GM18873 (cell line): ENCODE measurements around the gene CABLES1.

ENCODE experiments used
- ATAC-seq: cut with Tn5 transposase; IDR thresholded peaks from one replicate; pipeline ENCODE4 v1.9.1; 2021; ENCODE audit warnings: mild to moderate bottlenecking, moderate library complexity, moderate number of reproducible peaks; ENCODE audit not compliant: unreplicated experiment, low FRiP score

CABLES1 gene

DNA sequence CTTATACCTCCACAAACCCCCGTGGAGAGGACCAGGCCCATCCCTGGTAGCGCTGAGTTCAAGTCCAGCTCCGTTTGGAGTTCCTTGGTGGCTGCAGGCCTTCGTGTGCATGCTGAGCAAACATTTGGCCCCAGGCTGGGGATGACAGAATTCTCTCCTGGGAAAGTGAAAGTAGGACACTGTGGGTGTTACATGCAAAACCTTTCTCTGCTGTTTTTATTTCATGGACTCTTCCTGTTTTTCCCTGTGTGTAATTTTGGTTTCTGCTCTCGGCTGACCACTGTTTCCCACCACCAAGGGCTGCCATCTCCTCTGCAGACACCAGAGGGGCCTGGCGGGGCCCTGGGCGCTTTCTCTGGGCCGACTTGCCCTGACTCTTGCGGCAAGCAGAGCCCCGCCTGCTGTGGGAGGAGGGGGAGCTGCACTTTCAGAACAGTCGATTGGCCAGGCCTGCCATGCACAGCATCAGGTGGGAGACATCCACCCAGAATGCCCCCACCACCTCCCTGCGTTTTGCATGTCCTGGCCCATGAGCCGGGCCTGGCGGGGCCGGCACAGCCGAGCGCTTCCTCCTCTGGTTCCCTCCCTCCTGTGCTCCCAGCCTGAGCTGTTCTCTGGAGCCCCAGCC, 102.4 kb downstream of the CABLES1 start:
- peak; percentile 50 for ATAC-seq

DNA sequence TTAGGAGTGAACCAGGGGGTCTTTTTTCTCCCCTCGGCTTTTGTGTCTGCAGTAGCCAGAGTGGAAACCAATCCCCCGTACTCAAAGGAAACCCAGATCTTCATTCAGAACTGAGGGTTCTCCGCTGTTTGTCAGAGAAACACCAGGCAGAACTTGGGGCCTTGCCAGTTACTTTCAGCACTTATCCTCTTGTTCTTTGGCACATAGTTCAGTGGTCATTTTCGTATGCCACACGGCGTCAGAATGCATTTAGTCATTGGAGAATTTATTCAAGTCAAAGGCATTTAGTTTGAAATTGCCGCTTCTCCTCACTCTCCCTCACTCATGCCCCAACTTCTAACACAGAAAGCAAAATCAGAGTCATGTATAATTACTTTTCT, 102.9 kb downstream of the CABLES1 start:
- ATAC-seq = no peak

DNA sequence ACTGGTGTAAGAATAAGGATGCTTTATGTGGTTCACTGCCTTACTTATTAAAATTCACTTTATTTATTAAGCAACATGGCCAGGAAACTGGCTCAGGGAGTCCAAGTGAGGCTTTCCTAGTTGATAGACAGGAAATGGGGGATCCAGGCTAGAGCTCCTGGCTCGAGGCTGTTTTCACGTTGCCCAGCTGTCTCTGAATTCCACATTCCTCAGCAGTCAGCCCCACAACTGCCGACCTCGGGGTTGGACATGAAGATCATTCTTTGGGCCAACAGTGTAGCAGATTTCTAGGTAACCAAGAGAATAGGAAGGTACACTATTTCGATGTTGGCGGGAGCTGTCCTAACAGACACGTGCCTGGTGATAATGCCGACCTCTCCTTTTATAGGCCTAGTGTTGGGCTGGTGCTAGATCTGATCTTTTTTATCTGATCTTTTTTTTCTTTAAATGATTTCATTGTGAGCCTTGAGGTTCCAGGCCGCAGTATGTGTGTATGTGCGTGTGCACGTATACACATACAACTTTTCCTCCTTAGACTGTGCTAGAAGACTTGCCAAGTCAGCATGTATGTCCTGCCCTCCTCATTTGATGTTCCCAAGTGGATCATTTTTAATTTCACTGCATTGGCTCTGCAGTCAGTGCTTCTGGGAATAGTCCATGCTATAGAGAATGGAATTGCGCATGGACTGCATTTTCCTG, 103.5 kb downstream of the CABLES1 start:
- ATAC-seq = no peak

DNA sequence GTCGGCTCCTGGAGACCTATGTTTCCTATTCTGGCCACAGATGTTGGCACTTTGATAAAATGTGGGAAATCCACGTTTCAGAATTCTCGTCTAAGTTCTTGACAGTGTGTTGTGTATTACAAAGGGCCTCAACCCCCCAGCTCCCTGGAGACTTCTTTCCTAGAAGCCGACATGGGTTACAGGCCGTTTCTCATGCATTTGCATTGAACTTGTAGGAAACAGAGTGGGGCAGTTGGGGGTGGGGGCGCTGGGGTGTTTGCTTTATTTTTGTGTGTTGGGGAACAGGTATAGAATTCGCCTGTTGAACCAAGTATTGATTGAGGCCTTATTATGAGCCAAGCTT, 104.0 kb downstream of the CABLES1 start:
- no peak for ATAC-seq

DNA sequence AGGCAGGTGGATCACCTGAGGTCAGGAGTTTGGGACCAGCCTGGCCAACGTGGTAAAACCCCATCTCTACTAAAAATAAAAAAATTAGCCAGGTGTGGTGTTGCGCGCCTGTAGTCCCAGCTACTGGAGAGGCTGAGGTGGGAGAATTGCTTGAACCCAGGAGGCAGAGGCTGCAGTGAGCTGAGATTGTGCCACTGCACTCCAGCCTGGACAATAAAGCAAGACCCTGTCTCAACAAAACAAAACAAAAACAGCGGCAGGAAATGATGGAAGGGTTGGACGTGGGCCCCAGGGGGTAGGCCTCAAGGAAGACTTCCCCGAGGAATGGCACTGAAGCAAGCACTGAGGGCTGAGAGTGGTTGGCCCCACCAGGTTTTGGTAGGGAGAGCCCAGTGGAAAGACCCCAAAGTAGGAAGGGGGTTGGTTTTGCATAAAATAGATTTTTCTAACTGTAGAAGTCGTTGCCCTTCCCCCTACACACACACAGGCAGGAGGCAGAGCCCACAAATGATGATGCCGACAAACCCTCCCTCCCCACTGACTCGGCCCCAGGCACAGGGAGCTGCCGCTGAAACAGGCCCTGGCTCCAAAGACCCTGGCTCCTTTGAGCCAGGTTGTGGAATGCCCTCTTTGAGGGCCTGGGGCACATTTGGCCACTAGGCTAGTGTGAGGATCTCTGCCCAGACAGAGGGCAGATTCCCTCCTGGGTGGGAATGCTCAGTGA, 104.8 kb downstream of the CABLES1 start:
- ATAC-seq = no peak

DNA sequence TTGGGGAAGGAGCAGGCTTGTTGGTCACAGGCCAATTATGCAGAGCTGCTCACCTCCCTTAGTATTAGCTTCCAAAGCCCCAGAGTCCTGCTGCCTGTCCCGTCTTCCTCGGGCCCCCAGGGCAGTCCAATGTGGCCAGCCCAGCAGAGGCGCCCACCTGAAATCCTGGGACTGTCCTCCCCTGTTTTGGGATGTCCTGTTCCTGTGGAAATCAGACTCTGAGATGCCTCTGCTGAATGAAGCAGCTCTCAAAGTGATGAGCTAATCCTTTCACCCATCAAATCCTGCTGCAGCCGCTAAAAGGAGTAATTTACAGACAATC, 105.3 kb downstream of the CABLES1 start:
- no peak for ATAC-seq

GRCh38 chr18:23241833-23242496, 106.7 kb downstream of the CABLES1 start:
- ATAC-seq = peak; percentile 83

- ATAC-seq = no peak
Measured at GRCh38 chr18:23243178-23243577, 107.9 kb downstream of the CABLES1 start.

- ATAC-seq = no peak
Measured at GRCh38 chr18:23243816-23244215, 108.5 kb downstream of the CABLES1 start.

DNA sequence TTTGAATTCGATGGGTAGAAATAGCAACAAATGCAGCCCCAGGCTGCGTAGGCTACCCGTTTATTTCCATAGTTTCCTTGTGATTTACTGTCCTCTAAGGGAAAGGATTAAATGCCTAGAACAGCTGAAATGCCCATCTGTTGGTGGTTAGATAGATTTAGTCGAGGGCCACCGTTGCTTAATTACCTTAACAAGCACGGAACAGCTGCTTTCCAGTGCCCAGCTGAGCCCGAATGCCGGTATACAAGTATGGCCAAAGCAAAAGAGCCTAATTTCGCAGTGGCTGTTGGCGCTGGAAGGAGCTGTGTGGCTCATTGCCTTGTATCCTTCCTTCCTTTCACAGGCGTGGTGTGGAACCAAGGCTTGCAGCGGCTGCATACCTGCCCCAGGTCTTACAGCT, 109.1 kb downstream of the CABLES1 start:
- ATAC-seq = no peak

- no peak for ATAC-seq
Measured at GRCh38 chr18:23245461-23245860, 110.2 kb downstream of the CABLES1 start.

- no peak for ATAC-seq
Measured at GRCh38 chr18:23247331-23247730, 112.0 kb downstream of the CABLES1 start.

- ATAC-seq = no peak
Measured at GRCh38 chr18:23247896-23248295, 112.6 kb downstream of the CABLES1 start.

DNA sequence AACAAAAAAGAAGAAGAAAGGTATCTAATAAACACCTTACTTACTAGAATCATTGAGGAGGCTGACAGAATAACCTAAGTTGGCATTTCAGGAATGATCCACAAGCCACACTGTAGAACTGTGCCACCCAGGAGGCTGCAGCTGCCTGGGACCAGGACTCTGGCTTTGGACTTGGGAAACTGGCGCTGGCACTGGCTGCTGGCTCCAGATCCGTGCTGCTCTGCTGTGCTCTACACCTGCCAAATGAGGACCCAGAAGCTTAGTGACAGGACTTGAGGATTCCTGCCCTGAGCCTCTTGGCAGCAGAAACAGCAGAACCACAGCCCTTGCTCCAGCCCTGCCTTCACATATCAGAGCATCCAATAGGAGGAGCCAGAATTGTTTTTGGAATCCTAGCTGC, 113.5 kb downstream of the CABLES1 start:
- no peak for ATAC-seq

DNA sequence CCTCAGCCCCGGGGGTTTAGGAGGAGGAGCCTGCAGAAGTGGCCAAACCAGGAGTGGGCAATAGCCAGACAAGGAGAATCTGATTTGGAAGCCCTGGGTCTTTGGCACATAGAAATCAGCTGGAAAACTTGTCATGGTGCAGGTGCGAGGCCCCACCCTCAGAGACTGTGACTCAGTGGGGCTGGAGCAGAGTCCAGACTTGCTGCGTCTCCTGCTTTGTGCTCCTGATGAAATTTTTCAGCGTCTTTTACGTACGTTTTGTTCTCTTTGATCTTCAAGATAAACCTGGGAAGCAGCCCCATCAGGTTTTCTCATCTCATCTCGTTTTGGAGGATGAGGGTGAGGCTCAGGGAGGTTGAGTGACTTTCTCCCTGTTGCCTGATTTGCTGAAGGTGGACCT, 114.1 kb downstream of the CABLES1 start:
- ATAC-seq = no peak

GRCh38 chr18:23250893-23251656, 115.8 kb downstream of the CABLES1 start:
- no peak for ATAC-seq

GRCh38 chr18:23253630-23254029, 118.3 kb downstream of the CABLES1 start:
- ATAC-seq = no peak

- no peak for ATAC-seq
Measured at GRCh38 chr18:23257137-23257536, 121.9 kb downstream of the CABLES1 start.

DNA sequence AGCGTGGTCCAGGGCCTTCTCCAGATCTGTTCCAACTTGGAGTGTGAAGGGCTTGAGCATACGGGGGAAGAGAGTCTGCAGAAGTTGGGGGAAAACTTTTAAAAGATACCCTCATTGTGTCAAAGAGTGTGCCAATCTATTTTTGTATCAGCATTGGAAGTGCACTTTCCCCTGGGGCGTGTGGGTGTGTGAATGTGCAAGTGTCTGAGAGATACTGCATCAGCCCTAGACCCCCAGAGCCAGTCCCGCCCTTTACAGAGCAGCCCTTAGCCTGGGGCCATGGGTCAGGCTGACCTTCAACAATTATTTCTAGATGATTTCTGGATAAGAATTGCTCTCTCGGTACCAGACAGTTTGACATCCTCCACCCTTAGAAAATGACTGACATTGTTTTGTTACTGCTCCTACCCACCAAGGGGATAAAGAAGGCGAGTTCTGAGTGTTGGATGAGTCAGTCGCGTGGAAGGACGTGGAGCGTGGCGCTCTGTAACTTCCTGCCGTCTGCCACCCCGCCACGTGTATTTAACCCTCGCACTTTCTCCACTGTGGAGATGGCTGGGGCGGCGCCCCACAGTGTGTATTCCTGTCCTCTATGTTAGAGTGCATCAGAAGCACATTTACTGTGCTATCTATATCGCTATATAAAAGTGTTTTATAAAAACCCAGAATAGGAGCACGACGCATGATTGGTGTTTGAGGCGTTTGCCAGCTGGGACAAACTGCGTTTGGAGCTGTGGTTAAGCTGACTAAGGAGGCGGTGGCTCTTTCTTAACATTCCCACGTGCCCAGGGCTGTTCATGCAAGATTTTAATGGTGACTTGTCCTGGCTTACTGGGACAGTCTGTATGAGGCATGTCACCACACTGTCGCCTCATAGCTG, 122.6 kb downstream of the CABLES1 start:
- no peak for ATAC-seq
